HCT116 (cell line): Measurements from ENCODE around the gene MKI67. TPM values are rescaled to one million over a fixed set of nuclear protein-coding genes. Genes with fewer than 3 reads are reported as not detected.

Experiments used
- ATAC-seq: fragments of 200-7000 bp; cut with Tn5 transposase; 2 replicates; pipeline ENCODE4 v1.9.1; 2020; ENCODE audit warnings: mild to moderate bottlenecking, moderate library complexity
- BruUV-seq: library from RNA; stranded (reverse); fragments of 400-500 nt; replicated peaks from 2 replicates; lab custom pipeline; 2021; lab: Mats Ljungman, UMichigan
- CTCF ChIA-PET: fragments of 300-600 bp; sonication (Branson Sonifier 250); formaldehyde crosslinking; loops from one replicate; lab custom pipeline; 2021; ENCODE audit warnings: antibody characterized with exemption; lab: Charles Lee
- POLR2A ChIA-PET: fragments of 300-600, 350-600 bp; sonication (Branson Sonifier 250); formaldehyde crosslinking; loops from one replicate; lab custom pipeline; 2021; ENCODE audit warnings: antibody characterized with exemption; lab: Charles Lee
- RAD21 ChIA-PET, 2 experiments: fragments of 300-600 bp; sonication (Branson Sonifier 250); formaldehyde crosslinking; loops; one replicate each; lab custom pipeline; 2023; ENCODE audit warnings: low total read pairs in 2 of 2; ENCODE audit not compliant: uncharacterized antibody in 2 of 2, unreplicated experiment in 2 of 2, low non-redundant PET in 1 of 2; lab: Charles Lee
- DNase-seq: peaks from one replicate; pipeline ENCODE4 v3.0.0-alpha.2; 2010; ENCODE audit warnings: low read depth, low spot score
- H2AFZ ChIP-seq: fragments of 200-600 bp; shearing (Covaris generic), sonication (generic); 2 replicates; pipeline ENCODE4 v1.6.1; 2017; ENCODE audit warnings: low read depth, mixed run types, mixed read lengths, antibody characterized with exemption, low read length; ENCODE audit not compliant: poor library complexity, severe bottlenecking
- H3K27ac ChIP-seq: 2 replicates; pipeline ENCODE4 v1.5.1; 2012; ENCODE audit warnings: low read depth, low read length
- H3K27me3 ChIP-seq: fragments of 200-600 bp; sonication (generic); 2 replicates; pipeline ENCODE4 v1.6.1; 2016; ENCODE audit warnings: mixed run types, low read length, mixed read lengths; ENCODE audit not compliant: insufficient read depth
- H3K36me3 ChIP-seq, 2 experiments: fragments of 200-500 bp in 1 of 2; fragments of 200-600 bp in 1 of 2; sonication (Bioruptor generic) in 1 of 2; sonication (generic) in 1 of 2; 2 replicates each; pipeline versions ENCODE4 v1.5.1 to v1.6.1; 2014 to 2016; ENCODE audit warnings: low read length in 2 of 2, inconsistent platforms in 1 of 2, mixed read lengths in 1 of 2, mixed run types in 1 of 2; ENCODE audit not compliant: insufficient read depth in 2 of 2, control insufficient read depth in 1 of 2
- H3K4me1 ChIP-seq, 2 experiments: fragments of 200-600 bp in 1 of 2; sonication (generic) in 1 of 2; 2 replicates each; pipeline versions ENCODE4 v1.5.1 to v1.6.1; 2012 to 2017; ENCODE audit warnings: low read length in 2 of 2, inconsistent platforms in 1 of 2, mild to moderate bottlenecking in 1 of 2, mixed read lengths in 1 of 2, mixed run types in 1 of 2, moderate library complexity in 1 of 2; ENCODE audit not compliant: insufficient read depth in 2 of 2, control insufficient read depth in 1 of 2
- H3K4me2 ChIP-seq: fragments of 200-600 bp; sonication (generic); 2 replicates; pipeline ENCODE4 v1.6.1; 2017; ENCODE audit warnings: mixed run types, low read length, mixed read lengths
- H3K4me3 ChIP-seq, 2 experiments: fragments of 200-600 bp in 1 of 2; sonication (generic) in 1 of 2; replicated peaks in 1 of 2; 2 replicates each; pipeline ENCODE4 v1.5.1; 2011 to 2016; ENCODE audit warnings: low read length in 2 of 2, control low read depth in 1 of 2, low read depth in 1 of 2, mild to moderate bottlenecking in 1 of 2, mixed read lengths in 1 of 2, mixed run types in 1 of 2
- H3K79me2 ChIP-seq: fragments of 200-600 bp; sonication (generic); 2 replicates; pipeline ENCODE4 v1.6.1; 2017; ENCODE audit warnings: mild to moderate bottlenecking, mixed run types, low read length, moderate library complexity, mixed read lengths; ENCODE audit not compliant: insufficient read depth
- H3K9ac ChIP-seq: fragments of 200-600 bp; sonication (generic); 2 replicates; pipeline ENCODE4 v1.6.1; 2016; ENCODE audit warnings: low read length, mixed read lengths
- H3K9me2 ChIP-seq: fragments of 200-600 bp; sonication (generic), shearing (Covaris generic); 2 replicates; pipeline ENCODE4 v1.6.1; 2017; ENCODE audit warnings: mixed run types, mild to moderate bottlenecking, moderate library complexity; ENCODE audit not compliant: insufficient read depth
- H3K9me3 ChIP-seq, 2 experiments: fragments of 200-500 bp in 1 of 2; fragments of 200-600 bp in 1 of 2; sonication (Bioruptor generic) in 1 of 2; sonication (generic) in 1 of 2; 2 replicates each; pipeline ENCODE4 v1.6.1; 2014 to 2017; ENCODE audit warnings: low read length in 2 of 2, mixed read lengths in 2 of 2, inconsistent platforms in 1 of 2, low read depth in 1 of 2, mild to moderate bottlenecking in 1 of 2, mixed run types in 1 of 2, moderate library complexity in 1 of 2; ENCODE audit not compliant: control insufficient read depth in 1 of 2, insufficient read depth in 1 of 2
- H4K20me1 ChIP-seq: fragments of 200-600 bp; sonication (generic), shearing (Covaris generic); 2 replicates; pipeline ENCODE4 v1.6.1; 2017; ENCODE audit warnings: mixed run types, mild to moderate bottlenecking, moderate library complexity; ENCODE audit not compliant: insufficient read depth
- EGR1 ChIP-seq: IDR thresholded peaks from 2 replicates; pipeline ENCODE4 v1.6.1; 2012; ENCODE audit warnings: low read depth
- ELF1 ChIP-seq: IDR thresholded peaks from 2 replicates; pipeline ENCODE4 v1.6.1; 2012; ENCODE audit warnings: low read depth, borderline replicate concordance
- EZH2 ChIP-seq: fragments of 200-600 bp; sonication (generic); IDR thresholded peaks from 2 replicates; pipeline ENCODE4 v1.6.1; 2017; ENCODE audit warnings: antibody characterized with exemption, mixed run types
- EZH2phosphoT487 ChIP-seq: fragments of 200-600 bp; IDR thresholded peaks from 2 replicates; pipeline ENCODE4 v1.6.1; 2018; ENCODE audit warnings: antibody characterized with exemption, borderline replicate concordance
- JUND ChIP-seq: IDR thresholded peaks from 2 replicates; pipeline ENCODE4 v1.6.1; 2012
- POLR2A ChIP-seq: IDR thresholded peaks from 2 replicates; pipeline ENCODE4 v1.7.0; 2011; ENCODE audit warnings: borderline replicate concordance; ENCODE audit not compliant: insufficient read depth, insufficient read length; ENCODE audit errors: extremely low read depth
- POLR2AphosphoS5 ChIP-seq: IDR thresholded peaks from 2 replicates; pipeline ENCODE4 v1.6.1; 2011; ENCODE audit warnings: mild to moderate bottlenecking, low read depth, low read length, moderate library complexity
- RAD21 ChIP-seq: IDR thresholded peaks from 2 replicates; pipeline ENCODE4 v1.6.1; 2012; ENCODE audit warnings: low read depth, mild to moderate bottlenecking
- SIN3A ChIP-seq: IDR thresholded peaks from 2 replicates; pipeline ENCODE4 v1.6.1; 2012; ENCODE audit warnings: low read depth
- SP1 ChIP-seq: IDR thresholded peaks from 2 replicates; pipeline ENCODE4 v1.6.1; 2012; ENCODE audit warnings: low read depth
- SRF ChIP-seq: IDR thresholded peaks from 2 replicates; pipeline ENCODE4 v1.6.1; 2012; ENCODE audit warnings: low read depth
- TCF7L2 ChIP-seq: IDR thresholded peaks from 2 replicates; pipeline ENCODE4 v1.7.0; 2011; ENCODE audit warnings: borderline replicate concordance, inconsistent platforms; ENCODE audit not compliant: insufficient read depth, insufficient read length; ENCODE audit errors: extremely low read depth
- YY1 ChIP-seq: IDR thresholded peaks from 2 replicates; pipeline ENCODE4 v1.6.1; 2011; ENCODE audit warnings: low read length, low read depth, moderate library complexity, mild to moderate bottlenecking; ENCODE audit not compliant: insufficient replicate concordance; ENCODE audit errors: extremely low read depth
- ZNF274 ChIP-seq: fragments of 200-500 bp; sonication (Bioruptor generic); IDR thresholded peaks from 2 replicates; pipeline ENCODE4 v1.6.1; 2014; ENCODE audit warnings: mild to moderate bottlenecking, low read depth, low read length, inconsistent platforms
- intact Hi-C: fragments of 100-400 bp; cut with micrococcal nuclease; formaldehyde crosslinking; loops from 2 replicates; pipeline ENCODE4 v1.10.0; 2022
- total RNA-seq: library from RNA; stranded (reverse); gene quantifications from one replicate; pipeline ENCODE4 v1.2.1, GENCODE V29; 2021; ENCODE audit not compliant: unreplicated experiment
- TF ChIP-seq, protein P1 (sequence below): IDR thresholded peaks from 2 replicates; pipeline ENCODE4 v1.6.1; 2011; ENCODE audit warnings: mild to moderate bottlenecking, low read length, moderate library complexity; ENCODE audit not compliant: insufficient replicate concordance; ENCODE audit errors: extremely low read depth
- TF ChIP-seq, protein P2 (sequence below): IDR thresholded peaks from 2 replicates; pipeline ENCODE4 v1.6.1; 2012
- TF ChIP-seq, protein P3 (sequence below): IDR thresholded peaks from 2 replicates; pipeline ENCODE4 v1.6.1; 2012

MKI67 gene
- total RNA-seq, 1 experiment from 2014 or later: 202 TPM

DNA sequence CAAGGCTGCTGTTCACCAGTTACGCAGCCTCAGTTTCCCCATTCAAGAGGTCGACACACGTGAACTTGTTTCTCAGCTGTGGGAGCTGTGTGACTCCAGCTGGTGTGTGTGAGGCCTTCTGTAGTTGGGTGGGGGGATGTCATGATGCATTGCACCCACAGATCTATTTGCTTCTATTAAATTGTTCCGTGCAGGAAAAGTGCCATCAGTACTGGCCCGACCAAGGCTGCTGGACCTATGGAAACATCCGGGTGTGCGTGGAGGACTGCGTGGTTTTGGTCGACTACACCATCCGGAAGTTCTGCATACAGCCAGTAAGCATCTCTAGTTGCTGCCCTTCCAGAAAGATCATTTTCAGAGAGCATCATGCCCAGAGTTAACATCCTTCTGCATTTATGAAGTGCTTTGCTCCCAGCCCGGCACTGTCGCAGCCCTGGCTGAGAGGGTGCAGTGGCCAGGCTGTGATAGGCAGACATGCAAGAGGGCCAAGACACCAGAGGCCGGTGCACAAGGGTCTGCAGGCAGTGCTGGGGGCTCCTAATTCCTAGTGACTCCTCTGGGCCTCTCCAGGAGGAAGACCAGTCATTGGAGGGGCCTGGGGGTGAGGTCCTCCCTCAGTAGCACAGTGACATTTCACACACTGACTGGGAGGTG, 60.2 kb downstream of the MKI67 start:
- no peaks in the 10 kb centered on the region for H3K27me3 ChIP-seq
- H3K79me2 ChIP-seq: no peaks in the 10 kb centered on the region
- no peaks in the 10 kb centered on the region for H3K9me3 ChIP-seq
- no peak overlapping the region for H3K4me3 ChIP-seq
- peaks cover 0 to 6% of the 10 kb centered on the region in 2 experiments; a peak in 1 of 4 replicates for H3K4me1 ChIP-seq
- no peaks in the 10 kb centered on the region for H3K9me2 ChIP-seq
- ChIA-PET CTCF (interaction anchor here (1.7 kb wide), 1 partner anchor 159 kb away, joined by 4 read pairs; the partner anchor contains the start of gene PTPRE), RAD21 (no interaction called here), POLR2A (no interaction called here)
- DNase-seq (no peak), ATAC-seq (no peak)
- BruUV-seq: no TSS peak
- H3K27ac ChIP-seq: no peak overlapping the region
- H3K4me2 ChIP-seq: no peak overlapping the region
- H2AFZ ChIP-seq: no peak overlapping the region
- H4K20me1 ChIP-seq: no peaks in the 10 kb centered on the region
- TF ChIP-seq YY1: no peak
- TF ChIP-seq ELF1: no peak
- no peak for TF ChIP-seq EGR1
- TF ChIP-seq JUND: no peak
- no peak for TF ChIP-seq SIN3A
- intact Hi-C loops: loop anchor here (5.0 kb wide), 1 partner anchor 574 kb away; no protein-coding TSS in a partner anchor
- no peak overlapping the region for H3K9ac ChIP-seq
- H3K36me3 ChIP-seq: no peaks in the 10 kb centered on the region; a peak in 1 of 4 replicates

DNA sequence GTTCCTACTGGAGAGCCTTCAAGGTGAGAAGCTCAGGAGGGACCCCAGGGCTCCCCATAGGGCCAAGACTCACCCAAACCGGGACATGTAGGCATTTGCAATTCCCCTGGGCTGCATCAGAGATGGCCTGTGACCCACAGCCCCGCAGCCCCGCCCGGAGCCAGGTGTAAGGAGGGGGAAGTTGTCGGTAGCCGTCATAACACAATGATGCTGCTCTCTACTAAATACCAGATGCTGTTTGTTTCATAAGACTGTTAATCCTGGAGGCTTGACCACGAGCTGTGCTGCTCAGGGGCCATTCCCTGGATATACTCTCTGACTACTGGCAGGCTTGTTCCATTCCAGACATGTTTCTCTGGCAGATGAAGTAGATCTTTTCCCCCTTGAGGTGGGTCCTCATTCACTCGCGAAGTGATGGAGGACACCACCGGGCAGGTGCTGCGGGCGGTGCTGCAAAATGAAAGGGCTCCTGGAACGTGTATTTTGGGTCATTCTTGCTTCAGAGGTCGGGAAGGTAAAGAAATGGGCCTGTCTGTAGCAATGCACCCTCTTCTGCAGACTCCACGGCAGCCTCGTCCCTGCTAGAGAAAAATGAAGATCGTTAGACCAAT, 61.1 kb downstream of the MKI67 start:
- no TSS peak for BruUV-seq
- POLR2A ChIA-PET: no interaction called here
- no peak for DNase-seq
- TF ChIP-seq SP1 (no peak), ZNF274 (no peak), EGR1 (no peak), POLR2AphosphoS5 (no peak), EZH2 (no peak), EZH2phosphoT487 (no peak), TCF7L2 (no peak), SIN3A (no peak), RAD21 (no peak), SRF (no peak), YY1 (no peak), POLR2A (no peak)
- TF ChIP-seq, protein P1, sequence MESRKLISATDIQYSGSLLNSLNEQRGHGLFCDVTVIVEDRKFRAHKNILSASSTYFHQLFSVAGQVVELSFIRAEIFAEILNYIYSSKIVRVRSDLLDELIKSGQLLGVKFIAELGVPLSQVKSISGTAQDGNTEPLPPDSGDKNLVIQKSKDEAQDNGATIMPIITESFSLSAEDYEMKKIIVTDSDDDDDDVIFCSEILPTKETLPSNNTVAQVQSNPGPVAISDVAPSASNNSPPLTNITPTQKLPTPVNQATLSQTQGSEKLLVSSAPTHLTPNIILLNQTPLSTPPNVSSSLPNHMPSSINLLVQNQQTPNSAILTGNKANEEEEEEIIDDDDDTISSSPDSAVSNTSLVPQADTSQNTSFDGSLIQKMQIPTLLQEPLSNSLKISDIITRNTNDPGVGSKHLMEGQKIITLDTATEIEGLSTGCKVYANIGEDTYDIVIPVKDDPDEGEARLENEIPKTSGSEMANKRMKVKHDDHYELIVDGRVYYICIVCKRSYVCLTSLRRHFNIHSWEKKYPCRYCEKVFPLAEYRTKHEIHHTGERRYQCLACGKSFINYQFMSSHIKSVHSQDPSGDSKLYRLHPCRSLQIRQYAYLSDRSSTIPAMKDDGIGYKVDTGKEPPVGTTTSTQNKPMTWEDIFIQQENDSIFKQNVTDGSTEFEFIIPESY: no peak
- TF ChIP-seq, protein P2, sequence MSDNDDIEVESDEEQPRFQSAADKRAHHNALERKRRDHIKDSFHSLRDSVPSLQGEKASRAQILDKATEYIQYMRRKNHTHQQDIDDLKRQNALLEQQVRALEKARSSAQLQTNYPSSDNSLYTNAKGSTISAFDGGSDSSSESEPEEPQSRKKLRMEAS: no peak
- TF ChIP-seq, protein P3, sequence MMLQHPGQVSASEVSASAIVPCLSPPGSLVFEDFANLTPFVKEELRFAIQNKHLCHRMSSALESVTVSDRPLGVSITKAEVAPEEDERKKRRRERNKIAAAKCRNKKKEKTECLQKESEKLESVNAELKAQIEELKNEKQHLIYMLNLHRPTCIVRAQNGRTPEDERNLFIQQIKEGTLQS: no peak

More for the DNA sequence above, 61.1 kb downstream of the MKI67 start:
- intact Hi-C loops: loop anchor here (5.0 kb wide), 1 partner anchor 573 kb away; no protein-coding TSS in a partner anchor
- Histone ChIP-seq H3K36me3 (no peaks in the 10 kb centered on the region; a peak in 1 of 4 replicates), H3K79me2 (no peaks in the 10 kb centered on the region), H3K9ac (no peak overlapping the region), H3K9me3 (no peaks in the 10 kb centered on the region), H3K4me2 (no peak overlapping the region), H3K27ac (no peak overlapping the region), H3K9me2 (no peaks in the 10 kb centered on the region), H3K4me1 (peaks cover 0 to 6% of the 10 kb centered on the region in 2 experiments; a peak in 1 of 4 replicates), H4K20me1 (no peaks in the 10 kb centered on the region), H2AFZ (no peak overlapping the region), H3K4me3 (no peak overlapping the region), H3K27me3 (no peaks in the 10 kb centered on the region)
- ATAC-seq: no peak
- ChIA-PET CTCF (interaction anchor here (1.7 kb wide), 1 partner anchor 158 kb away, joined by 4 read pairs; the partner anchor contains the start of gene PTPRE), RAD21 (no interaction called here)
